ENCODE data around the gene CAMK2B. TPM values are rescaled to one million over a fixed set of nuclear protein-coding genes. Genes with fewer than 3 reads are reported as not detected.

Gene CAMK2B
- total and polyA plus RNA-seq, 2 experiments from 2014 or later: not detected

DNA sequence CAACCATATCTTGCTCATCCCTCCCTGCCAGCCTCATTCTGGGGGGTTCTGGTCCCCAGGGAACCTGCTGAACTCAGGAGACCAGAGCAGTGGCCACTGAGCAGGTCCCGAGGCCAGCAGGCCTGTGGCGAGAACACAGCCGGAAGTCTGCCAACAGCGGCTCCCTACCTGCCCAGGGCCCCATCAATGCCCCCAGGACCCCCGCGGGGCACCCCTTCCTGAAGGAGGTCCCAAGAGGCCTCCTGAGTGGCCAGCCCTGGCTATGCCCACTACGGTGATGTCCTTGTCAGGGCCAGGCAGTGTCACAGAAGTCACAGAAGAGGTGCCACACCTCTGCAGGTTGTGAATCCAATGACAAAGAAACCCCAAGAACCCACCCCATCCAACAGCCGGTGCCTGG is 58.9 kb downstream of the CAMK2B start:
- TF ChIP-seq CREB1 (CRISPR knock-in tag; IDR thresholded peaks at IDR 0.05; ENCODE audit: low read depth) (no peak), ZNF331 (CRISPR knock-in tag; IDR thresholded peaks at IDR 0.05; ENCODE audit: low read depth) (no peak), ZNF462 (CRISPR knock-in tag; IDR thresholded peaks at IDR 0.05) (no peak), EZH2phosphoT487 (IDR thresholded peaks at IDR 0.05; ENCODE audit: unreplicated experiment) (no peak), NANOG (IDR thresholded peaks at IDR 0.05; ENCODE audit: borderline replicate concordance) (no peak)
- no peak overlapping the region for H3K4me3 Mint-ChIP-seq
- no peaks in the 10 kb centered on the region for H3K4me1 ChIP-seq (ENCODE audit: insufficient read depth)

DNA sequence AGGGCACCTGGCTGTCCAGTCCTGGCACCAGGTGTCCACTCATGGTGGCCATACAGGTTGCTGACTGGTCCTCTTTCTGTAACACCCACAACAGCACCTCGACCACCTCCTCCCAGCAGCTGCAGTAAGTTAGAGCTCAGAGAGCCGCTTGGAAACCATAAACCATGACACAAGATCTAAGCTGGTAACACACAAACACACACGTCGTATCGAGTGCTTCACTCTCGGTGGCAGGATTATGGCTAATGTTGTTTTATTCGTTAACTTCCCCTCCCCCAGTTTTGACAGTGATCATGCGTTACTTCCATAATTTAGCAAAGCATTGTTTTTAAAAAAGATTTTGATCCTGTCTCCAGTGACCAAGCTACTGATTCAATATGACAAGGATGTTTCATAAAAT is 59.7 kb downstream of the CAMK2B start:
- Histone ChIP-seq H3K27ac (ENCODE audit: low read depth) (no peak overlapping the region), H3K79me2 (replicated peaks; ENCODE audit: insufficient read depth) (no peaks in the 10 kb centered on the region), H3K4me1 (ENCODE audit: insufficient read depth) (no peaks in the 10 kb centered on the region), H3K9me2 (ENCODE audit: insufficient read depth) (no peaks in the 10 kb centered on the region), H2AFZ (no peak overlapping the region), H4K20me1 (replicated peaks; ENCODE audit: insufficient read depth) (no peaks in the 10 kb centered on the region; the same call in 1 of the 2 replicates), H3F3A (replicated peaks; ENCODE audit: low read depth) (no peaks in the 10 kb centered on the region), H3K36me3 (ENCODE audit: insufficient read depth) (no peaks in the 10 kb centered on the region), H3K4me3 (no peak overlapping the region), H3K27me3 (ENCODE audit: insufficient read depth) (no peaks in the 10 kb centered on the region), H3K4me2 (no peak overlapping the region)
- no peak for DNase-seq (ENCODE audit: low spot score)
- Mint-ChIP-seq H3K4me3 (no peak overlapping the region), H3K36me3 (ENCODE audit: low read depth) (no peaks in the 10 kb centered on the region), H3K27me3 (ENCODE audit: insufficient read depth, low read depth, poor library complexity) (peaks cover 10% of the 10 kb centered on the region), H3K9me3 (no peaks in the 10 kb centered on the region), H3K4me1 (peaks cover 20% of the 10 kb centered on the region), H3K27ac (no peak overlapping the region)
- ATAC-seq: no peak
- TF ChIP-seq CREB1 (CRISPR knock-in tag; IDR thresholded peaks at IDR 0.05; ENCODE audit: low read depth) (no peak), CTCF (conservative IDR thresholded peaks at IDR 0.05; ENCODE audit: low read depth in 2 of 2) (no peak), NANOG (IDR thresholded peaks at IDR 0.05; ENCODE audit: borderline replicate concordance) (no peak), JUNB (IDR thresholded peaks at IDR 0.05; ENCODE audit: unreplicated experiment) (no peak), ZNF114 (CRISPR knock-in tag; IDR thresholded peaks at IDR 0.05) (no peak), EZH2 (IDR thresholded peaks at IDR 0.05; ENCODE audit: low read depth, unreplicated experiment) (no peak), STAT1 (IDR thresholded peaks at IDR 0.05; ENCODE audit: unreplicated experiment) (no peak), POLR2AphosphoS5 (IDR thresholded peaks at IDR 0.05; ENCODE audit: low read depth) (no peak), EZH2phosphoT487 (IDR thresholded peaks at IDR 0.05; ENCODE audit: unreplicated experiment) (no peak)

More for the DNA sequence above, 58.9 kb downstream of the CAMK2B start:
- H3K27ac ChIP-seq (ENCODE audit: low read depth): no peak overlapping the region
- Mint-ChIP-seq H3K27ac (no peak overlapping the region), H3K4me1 (peaks cover 20% of the 10 kb centered on the region), H3K9me3 (no peaks in the 10 kb centered on the region), H3K27me3 (ENCODE audit: insufficient read depth, low read depth, poor library complexity) (peaks cover 11% of the 10 kb centered on the region), H3K36me3 (ENCODE audit: low read depth) (no peaks in the 10 kb centered on the region)
- H3K9me2 ChIP-seq (ENCODE audit: insufficient read depth): no peaks in the 10 kb centered on the region
- no peak overlapping the region for H2AFZ ChIP-seq
- H3F3A ChIP-seq (replicated peaks; ENCODE audit: low read depth): no peaks in the 10 kb centered on the region
- no peaks in the 10 kb centered on the region for H4K20me1 ChIP-seq (replicated peaks; ENCODE audit: insufficient read depth)
- DNase-seq (ENCODE audit: low spot score) (no peak), ATAC-seq (no peak)
- H3K4me2 ChIP-seq: no peak overlapping the region
- no peak overlapping the region for H3K4me3 ChIP-seq
- H3K36me3 ChIP-seq (ENCODE audit: insufficient read depth): no peaks in the 10 kb centered on the region
- no peaks in the 10 kb centered on the region for H3K79me2 ChIP-seq (replicated peaks; ENCODE audit: insufficient read depth)
- H3K27me3 ChIP-seq (ENCODE audit: insufficient read depth): no peaks in the 10 kb centered on the region

All from GM23338 (cell line).